ENCODE results near the gene EVA1B.

DNA sequence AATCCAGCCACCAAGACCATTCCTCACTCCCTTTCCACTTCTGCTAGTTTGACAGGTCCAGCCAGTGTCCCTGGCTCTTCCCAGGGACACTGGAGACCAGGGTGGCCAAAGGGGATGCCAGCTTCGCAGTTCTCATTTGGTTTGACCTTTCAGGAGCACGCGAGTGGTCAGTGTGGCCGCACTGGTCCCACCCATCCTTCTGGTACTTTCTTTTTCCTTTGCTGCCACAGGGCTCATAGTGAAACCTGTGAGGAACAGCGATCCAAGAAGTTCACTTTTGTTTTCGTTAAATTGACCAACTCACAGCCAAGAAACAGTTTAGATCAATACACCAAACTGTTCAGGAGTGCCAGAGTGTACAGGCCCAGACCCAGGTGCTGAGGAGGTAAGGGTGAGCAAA, 14.4 kb upstream of the EVA1B start:
- TF ChIP-seq, protein P1, sequence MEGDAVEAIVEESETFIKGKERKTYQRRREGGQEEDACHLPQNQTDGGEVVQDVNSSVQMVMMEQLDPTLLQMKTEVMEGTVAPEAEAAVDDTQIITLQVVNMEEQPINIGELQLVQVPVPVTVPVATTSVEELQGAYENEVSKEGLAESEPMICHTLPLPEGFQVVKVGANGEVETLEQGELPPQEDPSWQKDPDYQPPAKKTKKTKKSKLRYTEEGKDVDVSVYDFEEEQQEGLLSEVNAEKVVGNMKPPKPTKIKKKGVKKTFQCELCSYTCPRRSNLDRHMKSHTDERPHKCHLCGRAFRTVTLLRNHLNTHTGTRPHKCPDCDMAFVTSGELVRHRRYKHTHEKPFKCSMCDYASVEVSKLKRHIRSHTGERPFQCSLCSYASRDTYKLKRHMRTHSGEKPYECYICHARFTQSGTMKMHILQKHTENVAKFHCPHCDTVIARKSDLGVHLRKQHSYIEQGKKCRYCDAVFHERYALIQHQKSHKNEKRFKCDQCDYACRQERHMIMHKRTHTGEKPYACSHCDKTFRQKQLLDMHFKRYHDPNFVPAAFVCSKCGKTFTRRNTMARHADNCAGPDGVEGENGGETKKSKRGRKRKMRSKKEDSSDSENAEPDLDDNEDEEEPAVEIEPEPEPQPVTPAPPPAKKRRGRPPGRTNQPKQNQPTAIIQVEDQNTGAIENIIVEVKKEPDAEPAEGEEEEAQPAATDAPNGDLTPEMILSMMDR (IDR thresholded peaks at IDR 0.05): no peak
- TF ChIP-seq POLR2A (IDR thresholded peaks at IDR 0.05): no peak

All from uterus (tissue), 2 donors.